GM23338 (cell line): ENCODE results near the gene CDH4. TPM values are rescaled to one million over a fixed set of nuclear protein-coding genes. Genes with fewer than 3 reads are reported as not detected.
A peak's percentile ranks its signal among the peaks of the same experiment; 100 is the strongest.

ENCODE experiments used
- ATAC-seq: fragments of 200-7000 bp; cut with Tn5 transposase; 3 replicates; pipeline ENCODE4 v1.9.1; 2020
- DNase-seq: peaks from one replicate; pipeline ENCODE4 v3.0.0-alpha.2; 2015; ENCODE audit warnings: low spot score
- H2AFZ ChIP-seq: fragments of 200-600 bp; sonication (generic); 2 replicates; pipeline ENCODE4 v1.8.0; 2016; ENCODE audit warnings: antibody characterized with exemption, mild to moderate bottlenecking, moderate library complexity
- H3F3A ChIP-seq: fragments of 200-600 bp; sonication (generic); replicated peaks from 2 replicates; pipeline ENCODE4 v1.8.0; 2017; ENCODE audit warnings: antibody characterized with exemption, mixed run types, low read depth
- H3K27ac ChIP-seq: fragments of 200-600 bp; sonication (generic); 2 replicates; pipeline ENCODE4 v1.6.1; 2016; ENCODE audit warnings: low read depth
- H3K27me3 ChIP-seq: fragments of 200-600 bp; sonication (generic); 2 replicates; pipeline ENCODE4 v1.8.0; 2016; ENCODE audit warnings: mild to moderate bottlenecking, mixed run types, moderate library complexity; ENCODE audit not compliant: insufficient read depth
- H3K36me3 ChIP-seq: fragments of 200-600 bp; sonication (generic); 2 replicates; pipeline ENCODE4 v1.8.0; 2016; ENCODE audit warnings: mild to moderate bottlenecking; ENCODE audit not compliant: insufficient read depth
- H3K4me1 ChIP-seq: fragments of 200-600 bp; sonication (generic); 2 replicates; pipeline ENCODE4 v1.8.0; 2016; ENCODE audit warnings: mild to moderate bottlenecking, moderate library complexity; ENCODE audit not compliant: insufficient read depth
- H3K4me2 ChIP-seq: fragments of 200-600 bp; sonication (generic); 2 replicates; pipeline ENCODE4 v1.7.1; 2017; ENCODE audit warnings: mixed run types
- H3K4me3 ChIP-seq: fragments of 200-600 bp; sonication (generic); 2 replicates; pipeline ENCODE4 v1.6.1; 2016; ENCODE audit warnings: mixed run types
- H3K79me2 ChIP-seq: fragments of 200-600 bp; sonication (generic); replicated peaks from 2 replicates; pipeline ENCODE4 v1.8.0; 2017; ENCODE audit warnings: mild to moderate bottlenecking; ENCODE audit not compliant: insufficient read depth
- H3K9me2 ChIP-seq: fragments of 200-600 bp; sonication (generic); 2 replicates; pipeline ENCODE4 v1.8.0; 2017; ENCODE audit not compliant: insufficient read depth
- H4K20me1 ChIP-seq: fragments of 200-600 bp; sonication (generic); replicated peaks from 2 replicates; pipeline ENCODE4 v1.8.0; 2017; ENCODE audit warnings: mild to moderate bottlenecking; ENCODE audit not compliant: insufficient read depth
- H3K27ac Mint-ChIP-seq: 2 replicates; pipeline ENCODE4 v1.8.0; 2020; ENCODE audit warnings: inconsistent platforms, mild to moderate bottlenecking, moderate library complexity, mixed read lengths
- H3K27me3 Mint-ChIP-seq: 3 replicates; pipeline ENCODE4 v1.8.0; 2022; ENCODE audit warnings: low read depth, mild to moderate bottlenecking, moderate library complexity, mixed read lengths, inconsistent platforms; ENCODE audit not compliant: insufficient read depth, poor library complexity
- H3K36me3 Mint-ChIP-seq: 3 replicates; pipeline ENCODE4 v1.8.0; 2021; ENCODE audit warnings: low read depth, mild to moderate bottlenecking, inconsistent platforms, moderate library complexity, mixed read lengths
- H3K4me1 Mint-ChIP-seq: 3 replicates; pipeline ENCODE4 v1.8.0; 2020; ENCODE audit warnings: mild to moderate bottlenecking, inconsistent platforms, mixed read lengths
- H3K4me3 Mint-ChIP-seq: 3 replicates; pipeline ENCODE4 v1.8.0; 2021; ENCODE audit warnings: moderate library complexity, mild to moderate bottlenecking, inconsistent platforms, mixed read lengths
- H3K9me3 Mint-ChIP-seq: 3 replicates; pipeline ENCODE4 v1.8.0; 2020; ENCODE audit warnings: moderate library complexity, mild to moderate bottlenecking, inconsistent platforms, mixed read lengths
- CREB1 ChIP-seq: fragments of 250-450 bp; sonication (Bioruptor Pico); IDR thresholded peaks from 2 replicates; pipeline ENCODE4 v1.5.0; 2020; ENCODE audit warnings: low read depth, mild to moderate bottlenecking, moderate library complexity
- CTCF ChIP-seq, 2 experiments: fragments of 200-600 bp in 1 of 2; sonication (generic) in 1 of 2; conservative IDR thresholded peaks; 2 replicates each; pipeline versions ENCODE4 v1.5.1 to v1.6.1; 2016 to 2017; ENCODE audit warnings: antibody characterized with exemption in 2 of 2, low read depth in 2 of 2, mild to moderate bottlenecking in 2 of 2, moderate library complexity in 1 of 2
- EZH2 ChIP-seq: fragments of 200-600 bp; sonication (generic); IDR thresholded peaks from one replicate; pipeline ENCODE4 v1.8.0; 2017; ENCODE audit warnings: antibody characterized with exemption, mild to moderate bottlenecking, low read depth; ENCODE audit not compliant: unreplicated experiment
- EZH2phosphoT487 ChIP-seq: fragments of 200-600 bp; sonication (generic); IDR thresholded peaks from one replicate; pipeline ENCODE4 v1.8.1; 2018; ENCODE audit warnings: antibody characterized with exemption; ENCODE audit not compliant: unreplicated experiment
- JUNB ChIP-seq: IDR thresholded peaks from one replicate; pipeline ENCODE4 v1.6.1; 2016; ENCODE audit warnings: antibody characterized with exemption; ENCODE audit not compliant: unreplicated experiment
- NANOG ChIP-seq: IDR thresholded peaks from 2 replicates; pipeline ENCODE4 v1.6.1; 2016; ENCODE audit warnings: antibody characterized with exemption, borderline replicate concordance
- POLR2AphosphoS5 ChIP-seq: IDR thresholded peaks from 2 replicates; pipeline ENCODE4 v1.6.1; 2016; ENCODE audit warnings: antibody characterized with exemption, low read depth
- REST ChIP-seq: IDR thresholded peaks from one replicate; pipeline ENCODE4 v1.6.1; 2018; ENCODE audit warnings: antibody characterized with exemption; ENCODE audit not compliant: unreplicated experiment
- STAT1 ChIP-seq: IDR thresholded peaks from one replicate; pipeline ENCODE4 v1.6.1; 2016; ENCODE audit warnings: antibody characterized with exemption; ENCODE audit not compliant: unreplicated experiment
- ZNF114 ChIP-seq: fragments of 250-450 bp; sonication (Bioruptor Pico); IDR thresholded peaks from 2 replicates; pipeline ENCODE4 v1.5.0; 2020; ENCODE audit warnings: mild to moderate bottlenecking, moderate library complexity
- ZNF331 ChIP-seq: fragments of 250-450 bp; sonication (Bioruptor Pico); IDR thresholded peaks from 2 replicates; pipeline ENCODE4 v1.5.0; 2020; ENCODE audit warnings: low read depth, mild to moderate bottlenecking, moderate library complexity
- polyA plus RNA-seq: library from polyadenylated mRNA; unstranded; fragments of >200 nt; fragmentation: Nextera tagmentation; extraction: Ambion mirVana; gene quantifications from 2 replicates; pipeline ENCODE4 v1.2.1, GENCODE V29; 2016
- total RNA-seq: library from RNA; depleted of rRNA; stranded (reverse); fragments of >200 nt; shearing (Covaris generic); gene quantifications from 2 replicates; pipeline ENCODE4 v1.2.3, GENCODE V29; 2014
- TF ChIP-seq, protein P1 (sequence below): IDR thresholded peaks from 2 replicates; pipeline ENCODE4 v1.6.1; 2016; ENCODE audit warnings: antibody characterized with exemption
- TF ChIP-seq, protein P2 (sequence below): fragments of 250-450 bp; sonication (Bioruptor Pico); IDR thresholded peaks from 2 replicates; pipeline ENCODE4 v1.5.0; 2020; ENCODE audit warnings: mild to moderate bottlenecking, moderate library complexity

The CDH4 gene
- total and polyA plus RNA-seq, 2 experiments from 2014 or later, result 1.2 to 4.2 TPM

DNA sequence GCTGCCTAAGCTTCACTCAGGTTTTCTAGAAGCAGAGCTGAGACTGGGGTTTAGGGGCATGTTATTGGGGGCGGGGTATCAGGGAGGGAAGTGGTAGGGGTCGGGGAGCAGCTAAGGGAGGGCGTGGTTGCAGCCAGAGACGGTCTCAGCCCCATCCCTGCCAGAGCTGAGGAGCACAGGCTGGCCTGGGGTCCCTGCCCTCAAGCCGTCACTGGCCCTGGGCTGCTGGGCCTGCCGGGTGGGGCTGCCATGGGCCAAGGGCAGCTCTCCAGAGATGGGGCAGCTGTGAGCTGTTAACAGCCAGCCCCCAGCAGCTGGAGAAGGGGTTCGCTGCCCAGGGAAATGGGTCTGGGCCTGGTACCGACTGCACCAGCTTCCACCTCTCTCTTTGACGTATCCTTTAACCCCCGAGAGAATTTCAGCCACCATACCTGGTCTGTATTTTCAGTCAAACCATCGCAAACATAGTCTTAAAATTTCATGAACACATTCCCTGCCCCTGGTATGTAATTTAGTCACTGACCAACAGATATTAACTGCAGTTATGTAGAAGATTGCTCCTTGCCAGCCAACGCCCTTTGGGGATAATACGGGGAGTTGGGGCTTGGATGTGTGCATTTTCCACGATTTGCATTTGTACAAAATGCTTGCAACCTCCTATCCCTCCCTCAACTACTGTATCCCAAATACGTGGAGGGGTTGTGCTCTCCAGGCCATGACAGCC, 560.2 kb downstream of the CDH4 start:
- TF ChIP-seq STAT1 (no peak), EZH2 (no peak), JUNB (no peak), REST (no peak), EZH2phosphoT487 (no peak), NANOG (no peak), ZNF114 (CRISPR knock-in tag) (no peak), CREB1 (no peak), POLR2AphosphoS5 (no peak), CTCF (conservative IDR thresholded peaks at IDR 0.05; ENCODE audit: low read depth in 2 of 2) (no peak), ZNF331 (no peak)
- TF ChIP-seq, protein P1, sequence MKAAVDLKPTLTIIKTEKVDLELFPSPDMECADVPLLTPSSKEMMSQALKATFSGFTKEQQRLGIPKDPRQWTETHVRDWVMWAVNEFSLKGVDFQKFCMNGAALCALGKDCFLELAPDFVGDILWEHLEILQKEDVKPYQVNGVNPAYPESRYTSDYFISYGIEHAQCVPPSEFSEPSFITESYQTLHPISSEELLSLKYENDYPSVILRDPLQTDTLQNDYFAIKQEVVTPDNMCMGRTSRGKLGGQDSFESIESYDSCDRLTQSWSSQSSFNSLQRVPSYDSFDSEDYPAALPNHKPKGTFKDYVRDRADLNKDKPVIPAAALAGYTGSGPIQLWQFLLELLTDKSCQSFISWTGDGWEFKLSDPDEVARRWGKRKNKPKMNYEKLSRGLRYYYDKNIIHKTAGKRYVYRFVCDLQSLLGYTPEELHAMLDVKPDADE, result no peak
- TF ChIP-seq, protein P2, sequence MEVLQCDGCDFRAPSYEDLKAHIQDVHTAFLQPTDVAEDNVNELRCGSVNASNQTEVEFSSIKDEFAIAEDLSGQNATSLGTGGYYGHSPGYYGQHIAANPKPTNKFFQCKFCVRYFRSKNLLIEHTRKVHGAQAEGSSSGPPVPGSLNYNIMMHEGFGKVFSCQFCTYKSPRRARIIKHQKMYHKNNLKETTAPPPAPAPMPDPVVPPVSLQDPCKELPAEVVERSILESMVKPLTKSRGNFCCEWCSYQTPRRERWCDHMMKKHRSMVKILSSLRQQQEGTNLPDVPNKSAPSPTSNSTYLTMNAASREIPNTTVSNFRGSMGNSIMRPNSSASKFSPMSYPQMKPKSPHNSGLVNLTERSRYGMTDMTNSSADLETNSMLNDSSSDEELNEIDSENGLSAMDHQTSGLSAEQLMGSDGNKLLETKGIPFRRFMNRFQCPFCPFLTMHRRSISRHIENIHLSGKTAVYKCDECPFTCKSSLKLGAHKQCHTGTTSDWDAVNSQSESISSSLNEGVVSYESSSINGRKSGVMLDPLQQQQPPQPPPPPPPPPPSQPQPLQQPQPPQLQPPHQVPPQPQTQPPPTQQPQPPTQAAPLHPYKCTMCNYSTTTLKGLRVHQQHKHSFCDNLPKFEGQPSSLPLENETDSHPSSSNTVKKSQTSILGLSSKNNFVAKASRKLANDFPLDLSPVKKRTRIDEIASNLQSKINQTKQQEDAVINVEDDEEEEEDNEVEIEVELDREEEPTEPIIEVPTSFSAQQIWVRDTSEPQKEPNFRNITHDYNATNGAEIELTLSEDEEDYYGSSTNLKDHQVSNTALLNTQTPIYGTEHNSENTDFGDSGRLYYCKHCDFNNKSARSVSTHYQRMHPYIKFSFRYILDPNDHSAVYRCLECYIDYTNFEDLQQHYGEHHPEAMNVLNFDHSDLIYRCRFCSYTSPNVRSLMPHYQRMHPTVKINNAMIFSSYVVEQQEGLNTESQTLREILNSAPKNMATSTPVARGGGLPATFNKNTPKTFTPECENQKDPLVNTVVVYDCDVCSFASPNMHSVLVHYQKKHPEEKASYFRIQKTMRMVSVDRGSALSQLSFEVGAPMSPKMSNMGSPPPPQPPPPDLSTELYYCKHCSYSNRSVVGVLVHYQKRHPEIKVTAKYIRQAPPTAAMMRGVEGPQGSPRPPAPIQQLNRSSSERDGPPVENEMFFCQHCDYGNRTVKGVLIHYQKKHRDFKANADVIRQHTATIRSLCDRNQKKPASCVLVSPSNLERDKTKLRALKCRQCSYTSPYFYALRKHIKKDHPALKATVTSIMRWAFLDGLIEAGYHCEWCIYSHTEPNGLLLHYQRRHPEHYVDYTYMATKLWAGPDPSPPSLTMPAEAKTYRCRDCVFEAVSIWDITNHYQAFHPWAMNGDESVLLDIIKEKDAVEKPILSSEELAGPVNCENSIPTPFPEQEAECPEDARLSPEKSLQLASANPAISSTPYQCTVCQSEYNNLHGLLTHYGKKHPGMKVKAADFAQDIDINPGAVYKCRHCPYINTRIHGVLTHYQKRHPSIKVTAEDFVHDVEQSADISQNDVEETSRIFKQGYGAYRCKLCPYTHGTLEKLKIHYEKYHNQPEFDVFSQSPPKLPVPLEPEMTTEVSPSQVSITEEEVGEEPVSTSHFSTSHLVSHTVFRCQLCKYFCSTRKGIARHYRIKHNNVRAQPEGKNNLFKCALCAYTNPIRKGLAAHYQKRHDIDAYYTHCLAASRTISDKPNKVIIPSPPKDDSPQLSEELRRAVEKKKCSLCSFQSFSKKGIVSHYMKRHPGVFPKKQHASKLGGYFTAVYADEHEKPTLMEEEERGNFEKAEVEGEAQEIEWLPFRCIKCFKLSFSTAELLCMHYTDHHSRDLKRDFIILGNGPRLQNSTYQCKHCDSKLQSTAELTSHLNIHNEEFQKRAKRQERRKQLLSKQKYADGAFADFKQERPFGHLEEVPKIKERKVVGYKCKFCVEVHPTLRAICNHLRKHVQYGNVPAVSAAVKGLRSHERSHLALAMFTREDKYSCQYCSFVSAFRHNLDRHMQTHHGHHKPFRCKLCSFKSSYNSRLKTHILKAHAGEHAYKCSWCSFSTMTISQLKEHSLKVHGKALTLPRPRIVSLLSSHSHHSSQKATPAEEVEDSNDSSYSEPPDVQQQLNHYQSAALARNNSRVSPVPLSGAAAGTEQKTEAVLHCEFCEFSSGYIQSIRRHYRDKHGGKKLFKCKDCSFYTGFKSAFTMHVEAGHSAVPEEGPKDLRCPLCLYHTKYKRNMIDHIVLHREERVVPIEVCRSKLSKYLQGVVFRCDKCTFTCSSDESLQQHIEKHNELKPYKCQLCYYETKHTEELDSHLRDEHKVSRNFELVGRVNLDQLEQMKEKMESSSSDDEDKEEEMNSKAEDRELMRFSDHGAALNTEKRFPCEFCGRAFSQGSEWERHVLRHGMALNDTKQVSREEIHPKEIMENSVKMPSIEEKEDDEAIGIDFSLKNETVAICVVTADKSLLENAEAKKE (CRISPR knock-in tag), result no peak
- DNase-seq, result no peak

More for the DNA sequence above, 560.2 kb downstream of the CDH4 start:
- H2AFZ ChIP-seq, result no peak overlapping the region
- Mint-ChIP-seq H3K4me1 (peaks cover 16% of the 10 kb centered on the region), H3K27me3 (peaks cover 14% of the 10 kb centered on the region), H3K9me3 (no peaks in the 10 kb centered on the region), H3K36me3 (no peaks in the 10 kb centered on the region), H3K4me3 (no peak overlapping the region), H3K27ac (no peak overlapping the region)
- H3K4me3 ChIP-seq, result no peak overlapping the region
- no peaks in the 10 kb centered on the region for H4K20me1 ChIP-seq
- H3K36me3 ChIP-seq, result no peaks in the 10 kb centered on the region
- no peaks in the 10 kb centered on the region for H3K9me2 ChIP-seq
- no peaks in the 10 kb centered on the region for H3K4me1 ChIP-seq
- peak; percentile 18; the same call in 2 of the 3 replicates for ATAC-seq
- 0 out of 2 replicates have a peak, but pooled peaks cover 3% of the 10 kb centered on the region for H3F3A ChIP-seq
- no peak overlapping the region for H3K4me2 ChIP-seq
- no peaks in the 10 kb centered on the region for H3K79me2 ChIP-seq
- no peak overlapping the region for H3K27ac ChIP-seq
- no peaks in the 10 kb centered on the region for H3K27me3 ChIP-seq
